Fibroblast of mammary gland (primary cell): ENCODE results near the gene GPR35.

Experiments
- DNase-seq: peaks from one replicate; pipeline ENCODE4 v3.0.0-alpha.2; 2010; ENCODE audit warnings: low read depth
- H3K4me3 ChIP-seq: 2 replicates; pipeline ENCODE4 v1.5.1; 2011; ENCODE audit warnings: low read depth, mild to moderate bottlenecking, low read length, moderate library complexity; ENCODE audit not compliant: control insufficient read depth
- CTCF ChIP-seq: conservative IDR thresholded peaks from 2 replicates; pipeline ENCODE4 v1.5.1; 2011; ENCODE audit warnings: low read depth, low read length, inconsistent platforms; ENCODE audit not compliant: control insufficient read depth, insufficient read depth

Gene GPR35

GRCh38 chr2:240593703-240594451, 31.4 kb upstream of the GPR35 start:
- no peak overlapping the region for H3K4me3 ChIP-seq
- DNase-seq: no peak
- TF ChIP-seq CTCF: no peak

GRCh38 chr2:240594511-240595380, 30.5 kb upstream of the GPR35 start:
- H3K4me3 ChIP-seq: no peak overlapping the region
- DNase-seq: no peak
- TF ChIP-seq CTCF: no peak

GRCh38 chr2:240595381-240596079, 29.8 kb upstream of the GPR35 start:
- peak; percentile 31 for TF ChIP-seq CTCF
- H3K4me3 ChIP-seq: no peak overlapping the region
- no peak for DNase-seq

- DNase-seq: no peak
- TF ChIP-seq CTCF: no peak
- H3K4me3 ChIP-seq: no peak overlapping the region
Measured at GRCh38 chr2:240596080-240596460, 29.2 kb upstream of the GPR35 start.

GRCh38 chr2:240596491-240596931, 28.8 kb upstream of the GPR35 start:
- no peak for TF ChIP-seq CTCF
- no peak for DNase-seq

GRCh38 chr2:240597054-240597418, 28.2 kb upstream of the GPR35 start:
- no peak for TF ChIP-seq CTCF
- no peak for DNase-seq
- no peak overlapping the region for H3K4me3 ChIP-seq

More at GRCh38 chr2:240596491-240596931, 28.8 kb upstream of the GPR35 start:
- no peak overlapping the region for H3K4me3 ChIP-seq
